ENCODE measurements around the gene AGMAT.

Gene AGMAT

GRCh38 chr1:15531003-15531402 is 53.8 kb downstream of the AGMAT start:
- Histone ChIP-seq H2AFZ (ENCODE audit: low read depth, low read length) (no peak overlapping the region), H4K91ac (ENCODE audit: low read length) (no peak overlapping the region), H3K27ac (ENCODE audit: low read length, poor library complexity, severe bottlenecking) (no peak overlapping the region), H3K18ac (ENCODE audit: low read depth in 1 of 2, low read length in 2 of 2) (no peak overlapping the region), H2BK5ac (ENCODE audit: low read depth, low read length, poor library complexity, severe bottlenecking) (no peak overlapping the region), H3K9ac (ENCODE audit: low read length) (no peak overlapping the region), H2BK15ac (ENCODE audit: low read depth, poor library complexity, severe bottlenecking) (no peak overlapping the region), H3K4me2 (ENCODE audit: low read length, poor library complexity, severe bottlenecking) (no peak overlapping the region), H3K4me3 (ENCODE audit: insufficient read depth in 1 of 2, low read depth in 1 of 2, low read length in 2 of 2) (no peak overlapping the region), H2BK12ac (ENCODE audit: low read length in 2 of 2) (no peak overlapping the region), H3K36me3 (ENCODE audit: control insufficient read depth in 1 of 2, insufficient read depth in 2 of 2, low read depth in 1 of 2, low read length in 2 of 2) (peaks cover 10 to 48% of the 10 kb centered on the region in 2 experiments), H3K79me1 (replicated peaks; ENCODE audit: low read length, poor library complexity, severe bottlenecking) (peaks cover 11% of the 10 kb centered on the region), H3K23ac (ENCODE audit: low read length in 2 of 2) (no peak overlapping the region), H3K9me3 (ENCODE audit: control insufficient read depth, low read length) (no peaks in the 10 kb centered on the region), H4K8ac (ENCODE audit: low read length) (no peak overlapping the region), H2AK5ac (ENCODE audit: low read length, severe bottlenecking) (no peak overlapping the region), H3K14ac (ENCODE audit: low read length in 2 of 2) (no peak overlapping the region), H3K27me3 (ENCODE audit: control insufficient read depth in 1 of 2, insufficient read depth in 1 of 2, low read length in 2 of 2) (no peaks in the 10 kb centered on the region), H3K4ac (ENCODE audit: low read depth in 1 of 2, low read length in 2 of 2) (no peak overlapping the region), H2BK120ac (ENCODE audit: low read depth, low read length) (no peak overlapping the region), H3K4me1 (ENCODE audit: control insufficient read depth, insufficient read depth, low read depth, low read length) (no peaks in the 10 kb centered on the region)
- 98% methylated on average over 3 of the region's 4 CpGs for WGBS
- DNase-seq = no peak

GRCh38 chr1:15526490-15527339 is 58.1 kb downstream of the AGMAT start, which contains the start of gene DNAJC16:
DNAJC16 (plus strand) TSS chr1:15526848; CDS start chr1:15529106, 2,258 bp downstream.
- Histone ChIP-seq H3K4ac (ENCODE audit: low read depth in 1 of 2, low read length in 2 of 2) (peak within 1 kb of the TSS in 1 of 2 experiments; percentile 67), H2BK15ac (ENCODE audit: low read depth, poor library complexity, severe bottlenecking) (no peak within 1 kb of the TSS), H3K79me1 (replicated peaks; ENCODE audit: low read length, poor library complexity, severe bottlenecking) (peaks cover 15% of the 10 kb centered on the region), H2AK5ac (ENCODE audit: low read length, severe bottlenecking) (peak within 1 kb of the TSS; percentile 31), H3K27ac (ENCODE audit: low read length, poor library complexity, severe bottlenecking) (peak within 1 kb of the TSS; percentile 84), H3K4me2 (ENCODE audit: low read length, poor library complexity, severe bottlenecking) (peak within 1 kb of the TSS; percentile 98), H3K18ac (ENCODE audit: low read depth in 1 of 2, low read length in 2 of 2) (peak within 1 kb of the TSS; percentile 64 to 80), H3K36me3 (ENCODE audit: control insufficient read depth in 1 of 2, insufficient read depth in 2 of 2, low read depth in 1 of 2, low read length in 2 of 2) (peaks cover 4 to 22% of the 10 kb centered on the region in 2 experiments), H3K9ac (ENCODE audit: low read length) (peak within 1 kb of the TSS; percentile 97), H4K8ac (ENCODE audit: low read length) (peak within 1 kb of the TSS; percentile 89), H4K91ac (ENCODE audit: low read length) (peak within 1 kb of the TSS; percentile 78), H2AFZ (ENCODE audit: low read depth, low read length) (peak within 1 kb of the TSS; percentile 83), H3K23ac (ENCODE audit: low read length in 2 of 2) (no peak within 1 kb of the TSS), H3K4me1 (ENCODE audit: control insufficient read depth, insufficient read depth, low read depth, low read length) (peaks cover 6% of the 10 kb centered on the region), H2BK12ac (ENCODE audit: low read length in 2 of 2) (peak within 1 kb of the TSS in 1 of 2 experiments; percentile 39), H2BK5ac (ENCODE audit: low read depth, low read length, poor library complexity, severe bottlenecking) (peak within 1 kb of the TSS; percentile 49), H2BK120ac (ENCODE audit: low read depth, low read length) (peak within 1 kb of the TSS; percentile 83), H3K9me3 (ENCODE audit: control insufficient read depth, low read length) (no peaks in the 10 kb centered on the region), H3K4me3 (ENCODE audit: insufficient read depth in 1 of 2, low read depth in 1 of 2, low read length in 2 of 2) (peak within 1 kb of the TSS; percentile 84 to 98), H3K14ac (ENCODE audit: low read length in 2 of 2) (peak within 1 kb of the TSS in 1 of 2 experiments; percentile 62), H3K27me3 (ENCODE audit: control insufficient read depth in 1 of 2, insufficient read depth in 1 of 2, low read length in 2 of 2) (no peaks in the 10 kb centered on the region)
- peak; percentile 100 for DNase-seq
- under 1% methylated on average over 62 of the region's 65 CpGs for WGBS

- no peak overlapping the region for H2BK15ac ChIP-seq (ENCODE audit: low read depth, poor library complexity, severe bottlenecking)
- H3K4me1 ChIP-seq (ENCODE audit: control insufficient read depth, insufficient read depth, low read depth, low read length) = peaks cover 6% of the 10 kb centered on the region
- no peak overlapping the region for H4K8ac ChIP-seq (ENCODE audit: low read length)
- no peaks in the 10 kb centered on the region for H3K9me3 ChIP-seq (ENCODE audit: control insufficient read depth, low read length)
- H3K4me3 ChIP-seq (ENCODE audit: insufficient read depth in 1 of 2, low read depth in 1 of 2, low read length in 2 of 2) = peak overlapping the region in 1 of 2 experiments; percentile 98
- no peak overlapping the region for H2BK5ac ChIP-seq (ENCODE audit: low read depth, low read length, poor library complexity, severe bottlenecking)
- H2AFZ ChIP-seq (ENCODE audit: low read depth, low read length) = no peak overlapping the region
- peaks cover 4 to 15% of the 10 kb centered on the region in 2 experiments for H3K36me3 ChIP-seq (ENCODE audit: control insufficient read depth in 1 of 2, insufficient read depth in 2 of 2, low read depth in 1 of 2, low read length in 2 of 2)
- H3K79me1 ChIP-seq (replicated peaks; ENCODE audit: low read length, poor library complexity, severe bottlenecking) = peaks cover 15% of the 10 kb centered on the region
- no peak overlapping the region for H2AK5ac ChIP-seq (ENCODE audit: low read length, severe bottlenecking)
- H2BK120ac ChIP-seq (ENCODE audit: low read depth, low read length) = no peak overlapping the region
- no peak overlapping the region for H3K4ac ChIP-seq (ENCODE audit: low read depth in 1 of 2, low read length in 2 of 2)
- no peak overlapping the region for H4K91ac ChIP-seq (ENCODE audit: low read length)
- no peak overlapping the region for H3K18ac ChIP-seq (ENCODE audit: low read depth in 1 of 2, low read length in 2 of 2)
- H3K14ac ChIP-seq (ENCODE audit: low read length in 2 of 2) = no peak overlapping the region
- no peaks in the 10 kb centered on the region for H3K27me3 ChIP-seq (ENCODE audit: control insufficient read depth in 1 of 2, insufficient read depth in 1 of 2, low read length in 2 of 2)
- peak overlapping the region; percentile 60 for H3K4me2 ChIP-seq (ENCODE audit: low read length, poor library complexity, severe bottlenecking)
- H3K27ac ChIP-seq (ENCODE audit: low read length, poor library complexity, severe bottlenecking) = peak overlapping the region; percentile 45
- WGBS = 0% methylated on average over 6 of the region's 9 CpGs
- peak overlapping the region; percentile 97 for H3K9ac ChIP-seq (ENCODE audit: low read length)
- H2BK12ac ChIP-seq (ENCODE audit: low read length in 2 of 2) = no peak overlapping the region
- H3K23ac ChIP-seq (ENCODE audit: low read length in 2 of 2) = no peak overlapping the region
- DNase-seq = no peak
Observed at GRCh38 chr1:15526021-15526489, 58.8 kb downstream of the AGMAT start.

All from mesenchymal stem cell (in vitro differentiated cells and primary cell).